Kidney (tissue), 14 donors: Measurements from ENCODE around the gene ALKBH1. TPM values are rescaled to one million over a fixed set of nuclear protein-coding genes. Genes with fewer than 3 reads are reported as not detected.

Experiments
- DNase-seq, 5 donors: peaks; one replicate each; pipeline ENCODE4 v3.0.0-alpha.2; 2013 to 2020
- FAIRE-seq: peaks from 2 replicates; lab custom pipeline; 2012; peaks lifted over from hg19 to GRCh38; lab: Jason Lieb, UNC
- H3K27ac ChIP-seq, 2 donors: one replicate each; pipeline ENCODE4 v1.7.0; 2013; ENCODE audit warnings: low read depth in 2 of 2, low read length in 2 of 2, inconsistent platforms in 1 of 2
- H3K27me3 ChIP-seq: one replicate; pipeline ENCODE4 v1.7.1; 2013; ENCODE audit warnings: low read length, inconsistent platforms; ENCODE audit not compliant: control insufficient read depth, insufficient read depth
- H3K36me3 ChIP-seq, 3 donors: one replicate each; pipeline versions ENCODE4 v1.7.0 to v1.7.1; 2013; ENCODE audit warnings: low read length in 3 of 3, control low read depth in 1 of 3, inconsistent platforms in 1 of 3; ENCODE audit not compliant: insufficient read depth in 3 of 3, control insufficient read depth in 2 of 3
- H3K4me1 ChIP-seq, 3 donors: one replicate each; pipeline versions ENCODE4 v1.7.0 to v1.7.1; 2013; ENCODE audit warnings: low read length in 3 of 3, inconsistent platforms in 1 of 3, low read depth in 1 of 3; ENCODE audit not compliant: control insufficient read depth in 2 of 3, insufficient read depth in 2 of 3
- H3K4me3 ChIP-seq, 3 donors: one replicate each; pipeline versions ENCODE4 v1.7.0 to v1.8.1; 2013; ENCODE audit warnings: low read length in 3 of 3, control low read depth in 1 of 3, inconsistent platforms in 1 of 3
- H3K9ac ChIP-seq, 3 donors: one replicate each; pipeline versions ENCODE4 v1.7.0 to v1.7.1; 2013; ENCODE audit warnings: low read length in 3 of 3, control low read depth in 1 of 3, inconsistent platforms in 1 of 3
- H3K9me3 ChIP-seq, 3 donors: one replicate each; pipeline versions ENCODE4 v1.7.0 to v1.7.1; 2013; ENCODE audit warnings: low read length in 3 of 3, control low read depth in 1 of 3, inconsistent platforms in 1 of 3; ENCODE audit not compliant: control insufficient read depth in 2 of 3, insufficient read depth in 1 of 3
- intact Hi-C: fragments of 100-400 bp; cut with DNase I; formaldehyde crosslinking; loops from one replicate; pipeline ENCODE4 v1.11.1; 2022
- polyA plus RNA-seq: library from polyadenylated mRNA; stranded (reverse); fragments of 350-450 nt; fragmentation: Illumina TruSeq; extraction: RNeasy Lipid Tissue Mini Kit (QIAGEN cat#74804); gene quantifications from one replicate; pipeline ENCODE4 v1.2.3, GENCODE V29; 2014; ENCODE audit warnings: low read depth, low replicate concordance; ENCODE audit not compliant: insufficient read depth
- total RNA-seq: library from RNA; stranded (reverse); fragmentation: NEBNext Ultra II Directional; extraction: Animal tissue kit (Norgen Biotek cat#: 25700); gene quantifications from one replicate; pipeline ENCODE4 v1.2.1, GENCODE V29; 2021
- TF ChIP-seq, protein P1 (sequence below): IDR thresholded peaks from 3 replicates; pipeline ENCODE4 v1.5.1; 2012; ENCODE audit warnings: mild to moderate bottlenecking, moderate library complexity, borderline replicate concordance; ENCODE audit not compliant: insufficient read depth; ENCODE audit errors: extremely low read depth
- donor health status: control.
- donor health status: control.
- donor health status: control.
- donor health status: control.
- donor health status: control.
- donor health status: DM: yes; HTN: yes; CAD: no.
- donor health status: Normal renal cell carcinoma (clear cell type).

The ALKBH1 gene
- total and polyA plus RNA-seq, 2 donors from 2014 or later = 10.5 to 11.5 TPM

- Histone ChIP-seq H3K4me3 (no peak overlapping the region), H3K4me1 (no peaks in the 10 kb centered on the region), H3K9me3 (no peaks in the 10 kb centered on the region), H3K27me3 (no peaks in the 10 kb centered on the region), H3K36me3 (peaks cover 20 to 60% (median 51%) of the 10 kb centered on the region in 3 donors), H3K9ac (no peak overlapping the region), H3K27ac (no peak overlapping the region)
- intact Hi-C loops = no loop called here
- no peak for FAIRE-seq
- DNase-seq = no peak
- TF ChIP-seq, protein P1, sequence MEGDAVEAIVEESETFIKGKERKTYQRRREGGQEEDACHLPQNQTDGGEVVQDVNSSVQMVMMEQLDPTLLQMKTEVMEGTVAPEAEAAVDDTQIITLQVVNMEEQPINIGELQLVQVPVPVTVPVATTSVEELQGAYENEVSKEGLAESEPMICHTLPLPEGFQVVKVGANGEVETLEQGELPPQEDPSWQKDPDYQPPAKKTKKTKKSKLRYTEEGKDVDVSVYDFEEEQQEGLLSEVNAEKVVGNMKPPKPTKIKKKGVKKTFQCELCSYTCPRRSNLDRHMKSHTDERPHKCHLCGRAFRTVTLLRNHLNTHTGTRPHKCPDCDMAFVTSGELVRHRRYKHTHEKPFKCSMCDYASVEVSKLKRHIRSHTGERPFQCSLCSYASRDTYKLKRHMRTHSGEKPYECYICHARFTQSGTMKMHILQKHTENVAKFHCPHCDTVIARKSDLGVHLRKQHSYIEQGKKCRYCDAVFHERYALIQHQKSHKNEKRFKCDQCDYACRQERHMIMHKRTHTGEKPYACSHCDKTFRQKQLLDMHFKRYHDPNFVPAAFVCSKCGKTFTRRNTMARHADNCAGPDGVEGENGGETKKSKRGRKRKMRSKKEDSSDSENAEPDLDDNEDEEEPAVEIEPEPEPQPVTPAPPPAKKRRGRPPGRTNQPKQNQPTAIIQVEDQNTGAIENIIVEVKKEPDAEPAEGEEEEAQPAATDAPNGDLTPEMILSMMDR = no peak
These were observed 23.2 kb upstream of the ALKBH1 start for GRCh38 chr14:77730976-77731497.

DNA sequence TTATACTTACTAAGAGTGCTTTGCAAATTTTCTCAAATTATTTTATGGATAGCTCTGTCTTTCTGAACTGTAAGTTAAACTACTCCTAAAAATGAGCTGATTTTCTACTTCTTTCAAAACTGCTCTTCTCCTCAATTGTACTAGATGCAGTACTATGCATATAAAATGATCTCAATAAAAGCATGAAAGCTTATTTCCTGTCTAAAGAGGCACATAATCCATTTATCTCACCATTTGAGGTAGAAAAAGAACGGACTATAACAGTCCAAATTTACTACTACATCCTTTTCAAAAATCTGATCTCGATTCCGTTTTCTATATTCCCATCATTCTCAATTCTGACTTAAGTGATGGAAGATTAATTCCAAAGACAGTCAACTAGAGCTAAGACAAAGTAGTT lies 14.5 kb upstream of the ALKBH1 start:
- Histone ChIP-seq H3K9ac (no peak overlapping the region), H3K36me3 (peaks cover 11 to 33% (median 24%) of the 10 kb centered on the region in 3 donors), H3K4me1 (no peaks in the 10 kb centered on the region), H3K4me3 (no peak overlapping the region), H3K27me3 (no peaks in the 10 kb centered on the region), H3K9me3 (no peaks in the 10 kb centered on the region), H3K27ac (no peak overlapping the region)
- intact Hi-C loops = no loop called here
- no peak for FAIRE-seq
- TF ChIP-seq, protein P1 = no peak
- DNase-seq = no peak

DNA sequence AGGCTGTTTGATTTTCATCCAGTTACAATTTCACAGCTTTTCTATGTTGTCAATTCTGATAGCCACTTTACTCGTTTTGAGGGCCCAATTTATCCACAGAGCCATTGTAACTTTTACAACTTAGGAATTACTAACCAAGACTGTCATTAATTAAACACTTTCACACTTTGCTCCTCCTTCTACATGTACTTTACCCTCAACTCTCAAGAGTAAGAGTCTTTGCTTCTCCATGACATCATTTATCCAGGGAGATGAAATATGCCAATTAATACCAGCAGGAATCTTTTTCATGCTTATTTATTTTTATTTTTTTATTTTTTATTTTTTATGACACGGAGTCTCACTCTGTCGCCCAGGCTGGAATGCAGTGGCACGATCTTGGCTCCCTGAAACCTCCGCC lies 13.6 kb upstream of the ALKBH1 start:
- Histone ChIP-seq H3K36me3 (peaks cover 9 to 24% (median 20%) of the 10 kb centered on the region in 3 donors), H3K9me3 (no peaks in the 10 kb centered on the region), H3K27ac (no peak overlapping the region), H3K9ac (no peak overlapping the region), H3K4me1 (no peaks in the 10 kb centered on the region), H3K4me3 (no peak overlapping the region), H3K27me3 (no peaks in the 10 kb centered on the region)
- DNase-seq = no peak
- intact Hi-C loops = no loop called here
- FAIRE-seq = peak; percentile 81
- TF ChIP-seq, protein P1 = no peak
